GM12878 (cell line): Measurements from ENCODE around the gene USP11. TPM values are rescaled to one million over a fixed set of nuclear protein-coding genes. Genes with fewer than 3 reads are reported as not detected.
"Not testable (repeated sequence)": the region's sequence is repeated elsewhere in the genome, so short reads cannot be mapped to it uniquely, and the experiment has no call there.

Experiments
- ATAC-seq: fragments of 200-7000 bp; cut with Tn5 transposase; 3 replicates; pipeline ENCODE4 v1.9.1; 2020; ENCODE audit warnings: mild to moderate bottlenecking, moderate library complexity
- BruUV-seq: library from RNA; stranded (reverse); fragments of 400-500 nt; replicated peaks from 2 replicates; lab custom pipeline; 2021; lab: Mats Ljungman, UMichigan
- CTCF ChIA-PET: fragments of 300-600 bp; sonication (Branson Sonifier 250); formaldehyde crosslinking; extraction: SDS; loops from one replicate; lab custom pipeline; 2021; ENCODE audit warnings: inconsistent platforms; lab: Yijun Ruan, JAX
- POLR2A ChIA-PET: fragments of 350-600 bp; formaldehyde crosslinking; extraction: SDS; loops from one replicate; lab custom pipeline; 2021; ENCODE audit warnings: inconsistent platforms; lab: Charles Lee
- RAD21 ChIA-PET: fragments of 300-600 bp; sonication (Branson Sonifier 250); formaldehyde crosslinking; loops from one replicate; lab custom pipeline; 2023; ENCODE audit warnings: antibody characterized with exemption; ENCODE audit not compliant: unreplicated experiment; lab: Charles Lee
- SMC1A ChIA-PET: fragments of 300-600 bp; sonication (Branson Sonifier 250); formaldehyde crosslinking; loops from one replicate; lab custom pipeline; 2023; ENCODE audit not compliant: unreplicated experiment, uncharacterized antibody; lab: Charles Lee
- DNase-seq: peaks from one replicate; pipeline ENCODE4 v3.0.0-alpha.2; 2011; ENCODE audit warnings: low read depth, low spot score
- FAIRE-seq: peaks from 3 replicates; lab custom pipeline; 2011; peaks lifted over from hg19 to GRCh38; lab: Jason Lieb, UNC
- H2AFZ ChIP-seq: 2 replicates; pipeline ENCODE4 v1.6.0; 2011; ENCODE audit warnings: low read depth, low read length, control low read depth; ENCODE audit not compliant: control insufficient read depth
- H3K27ac ChIP-seq: 2 replicates; pipeline ENCODE4 v1.5.1; 2011; ENCODE audit warnings: control low read depth; ENCODE audit not compliant: control insufficient read depth, insufficient read depth
- H3K27me3 ChIP-seq, 2 experiments: replicated peaks in 1 of 2; 2 replicates each; pipeline versions ENCODE4 v1.6.0 to v1.6.1; 2011; ENCODE audit warnings: low read length in 1 of 2; ENCODE audit not compliant: control insufficient read depth in 2 of 2, insufficient read depth in 2 of 2
- H3K36me3 ChIP-seq, 2 experiments: 2 replicates each; pipeline ENCODE4 v1.5.1; 2011; ENCODE audit warnings: low read length in 1 of 2; ENCODE audit not compliant: control insufficient read depth in 2 of 2, insufficient read depth in 2 of 2
- H3K4me1 ChIP-seq: 2 replicates; pipeline ENCODE4 v1.6.1; 2011; ENCODE audit warnings: mild to moderate bottlenecking, low read length, moderate library complexity, mixed read lengths; ENCODE audit not compliant: control insufficient read depth, insufficient read depth
- H3K4me2 ChIP-seq: 2 replicates; pipeline ENCODE4 v1.6.0; 2011; ENCODE audit warnings: control low read depth; ENCODE audit not compliant: control insufficient read depth, insufficient read depth
- H3K4me3 ChIP-seq: fragments of 200-600 bp; sonication (generic); 2 replicates; pipeline ENCODE4 v1.5.1; 2016
- H3K79me2 ChIP-seq: 2 replicates; pipeline ENCODE4 v1.6.0; 2011; ENCODE audit warnings: low read length; ENCODE audit not compliant: control insufficient read depth, insufficient read depth
- H3K9ac ChIP-seq: 2 replicates; pipeline ENCODE4 v1.8.0; 2011; ENCODE audit warnings: low read length, control low read depth, mixed read lengths; ENCODE audit not compliant: control insufficient read depth, insufficient read depth
- H3K9me3 ChIP-seq: replicated peaks from 3 replicates; pipeline ENCODE4 v1.5.1; 2011; ENCODE audit warnings: mild to moderate bottlenecking, low read length; ENCODE audit not compliant: control insufficient read depth, insufficient read depth
- H4K20me1 ChIP-seq: 2 replicates; pipeline ENCODE4 v1.6.0; 2011; ENCODE audit not compliant: control insufficient read depth, insufficient read depth
- IKZF2 ChIP-seq, 2 experiments: fragments of 450-650 bp; IDR thresholded peaks; 2 replicates each; pipeline ENCODE4 v1.6.1; 2017; ENCODE audit warnings: mild to moderate bottlenecking in 2 of 2, moderate library complexity in 2 of 2
- KDM1A ChIP-seq: fragments of 200-600 bp; sonication (generic); IDR thresholded peaks from 2 replicates; pipeline ENCODE4 v1.6.1; 2016; ENCODE audit warnings: borderline replicate concordance
- NFYA ChIP-seq: IDR thresholded peaks from 2 replicates; pipeline ENCODE4 v1.6.1; 2011; ENCODE audit warnings: low read depth, mild to moderate bottlenecking, low read length, improper control_type of control experiment, borderline replicate concordance
- POLR2A ChIP-seq: IDR thresholded peaks from 2 replicates; pipeline ENCODE4 v1.6.1; 2011; ENCODE audit warnings: low read depth, mild to moderate bottlenecking, low read length
- POLR2AphosphoS5 ChIP-seq: IDR thresholded peaks from 2 replicates; pipeline ENCODE4 v1.6.1; 2011; ENCODE audit warnings: mild to moderate bottlenecking, low read length, inconsistent platforms
- POU2F2 ChIP-seq: IDR thresholded peaks from 3 replicates; pipeline ENCODE4 v1.6.1; 2011; ENCODE audit warnings: low read depth, mild to moderate bottlenecking, low read length, borderline replicate concordance
- SIX5 ChIP-seq: IDR thresholded peaks from 2 replicates; pipeline ENCODE4 v1.6.1; 2011; ENCODE audit warnings: mild to moderate bottlenecking, low read depth, low read length, moderate library complexity; ENCODE audit not compliant: severe bottlenecking
- SUZ12 ChIP-seq: fragments of 200-600 bp; sonication (generic); IDR thresholded peaks from one replicate; pipeline ENCODE4 v1.6.1; 2018; ENCODE audit warnings: antibody characterized with exemption, mild to moderate bottlenecking; ENCODE audit not compliant: unreplicated experiment
- ZNF274 ChIP-seq: IDR thresholded peaks from one replicate; pipeline ENCODE4 v1.8.0; 2011; ENCODE audit not compliant: insufficient read length, insufficient read depth
- WGBS: methylation state at CpG from one replicate; pipeline ENCODE4 v1.1.6; 2016; ENCODE audit warnings: low lambda C conversion rate; ENCODE audit not compliant: insufficient replicate concordance, insufficient coverage; ENCODE audit errors: missing lambda C conversion rate; 5-methylcytosine and 5-hydroxymethylcytosine counted together
- in situ Hi-C: fragments of 300-500 bp; cut with MboI; formaldehyde crosslinking; loops from 9 replicates; pipeline ENCODE4 v1.14.3; 2018; ENCODE audit warnings: mixed read lengths
- intact Hi-C: fragments of 100-400 bp; cut with micrococcal nuclease; formaldehyde crosslinking; loops from one replicate; pipeline ENCODE4 v1.14.2; 2022; ENCODE audit not compliant: unreplicated experiment
- polyA plus RNA-seq, 11 experiments: library from polyadenylated mRNA; depleted of rRNA in 4 of 11; unstranded in 6 of 11; stranded (reverse) in 5 of 11; fragments of >200 nt; fragmentation: Nextera tagmentation in 4 of 11; fragmentation: Illumina TruSeq in 1 of 11; extraction: Ambion mirVana in 4 of 11; extraction: Trizol in 1 of 11; gene quantifications; 1 replicate in 1 of 11; 2 replicates in 10 of 11; pipeline versions ENCODE4 v1.2.1 to v1.2.3, GENCODE V29; 2011 to 2016; ENCODE audit warnings: inconsistent platforms in 2 of 11, missing spikeins in 2 of 11, low read depth in 1 of 11
- total RNA-seq, 4 experiments: library from RNA; depleted of rRNA in 3 of 4; stranded (reverse); fragments of >200 nt in 3 of 4; fragmentation: Illumina TruSeq in 1 of 4; extraction: Trizol in 1 of 4; gene quantifications; 2 replicates each; pipeline versions ENCODE4 v1.2.1 to v1.2.3, GENCODE V29; 2013 to 2021
- TF ChIP-seq, protein P1 (sequence below): IDR thresholded peaks from 2 replicates; pipeline ENCODE4 v1.6.1; 2011; ENCODE audit warnings: borderline replicate concordance, low read depth, mild to moderate bottlenecking, moderate library complexity, low read length; ENCODE audit not compliant: insufficient read depth, poor library complexity, severe bottlenecking
- TF ChIP-seq, protein P2 (sequence below): fragments of 450-650 bp; IDR thresholded peaks from 2 replicates; pipeline ENCODE4 v1.6.1; 2017; ENCODE audit warnings: low read depth, mild to moderate bottlenecking, moderate library complexity

USP11 gene
- total and polyA plus RNA-seq, 10 of the 15 experiments (the other 5 are each of a cell fraction or from before 2014, with no cell fraction given) = 3.3 to 44.0 (median 20.9) TPM

DNA sequence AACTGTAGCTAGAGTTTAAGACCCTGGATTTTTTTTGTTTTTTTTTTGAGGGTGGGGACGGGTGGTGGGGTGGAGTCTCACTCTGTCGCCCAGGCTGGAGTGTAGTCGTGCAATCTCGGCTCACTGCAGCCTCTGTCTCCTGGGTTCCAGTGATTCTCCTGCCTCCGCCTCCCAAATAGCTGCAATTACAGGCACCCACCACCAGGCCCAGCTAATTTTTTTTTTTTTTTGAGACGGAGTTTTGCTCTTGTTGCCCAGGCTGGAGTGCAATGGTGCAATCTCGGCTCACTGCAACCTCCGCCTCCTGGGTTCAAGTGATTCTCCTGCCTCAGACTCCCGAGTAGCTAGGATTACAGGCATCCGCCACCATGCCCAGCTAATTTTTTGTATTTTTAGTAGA is 51.8 kb downstream of the USP11 start:
- RAD21 ChIA-PET = interaction anchor here (0.6 kb wide), 1 partner anchor 98 kb away, joined by 3 read pairs; no protein-coding TSS in a partner anchor
- FAIRE-seq = not testable (repeated sequence)

DNA sequence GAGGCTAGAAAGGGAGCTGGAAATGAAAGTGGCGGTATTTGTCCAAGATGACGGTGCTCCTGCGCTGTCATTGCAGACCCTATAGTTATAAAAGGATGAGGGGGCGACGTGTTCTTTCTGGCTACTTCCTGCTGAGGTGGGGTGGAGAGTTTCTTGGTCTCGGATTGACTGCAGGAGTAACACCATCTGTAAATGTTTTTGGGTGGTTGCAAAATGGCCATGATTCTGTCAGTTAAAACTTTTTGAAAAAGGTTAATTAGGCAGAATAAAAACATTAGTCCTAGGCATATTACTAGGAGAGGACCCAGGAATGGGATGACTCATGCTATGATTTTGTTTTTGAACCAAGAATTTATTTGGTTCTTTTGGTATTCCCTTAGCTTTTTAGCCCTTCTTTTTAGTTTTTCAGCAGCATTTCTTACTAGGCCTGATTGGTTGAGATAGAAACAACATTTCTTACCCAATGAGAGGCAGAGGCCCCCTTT is 53.1 kb downstream of the USP11 start:
- in situ Hi-C loops = no loop called here
- Histone ChIP-seq H3K9me3 (peaks cover 3% of the 10 kb centered on the region; the same call in 1 of the 3 replicates), H3K79me2 (no peaks in the 10 kb centered on the region), H3K4me1 (no peaks in the 10 kb centered on the region), H2AFZ (no peak overlapping the region), H3K4me3 (no peak overlapping the region), H3K27me3 (no peaks in the 10 kb centered on the region), H3K4me2 (no peak overlapping the region), H3K36me3 (no peaks in the 10 kb centered on the region), H3K27ac (no peak overlapping the region), H4K20me1 (no peaks in the 10 kb centered on the region), H3K9ac (no peak overlapping the region)
- ChIA-PET CTCF (no interaction called here), POLR2A (no interaction called here), RAD21 (no interaction called here), SMC1A (no interaction called here)
- no peak for DNase-seq
- no TSS peak for BruUV-seq
- WGBS = 15% methylated on average over 6 of the region's 6 CpGs
- intact Hi-C loops = no loop called here
- FAIRE-seq = no peak
- ATAC-seq = no peak
- TF ChIP-seq, protein P1, sequence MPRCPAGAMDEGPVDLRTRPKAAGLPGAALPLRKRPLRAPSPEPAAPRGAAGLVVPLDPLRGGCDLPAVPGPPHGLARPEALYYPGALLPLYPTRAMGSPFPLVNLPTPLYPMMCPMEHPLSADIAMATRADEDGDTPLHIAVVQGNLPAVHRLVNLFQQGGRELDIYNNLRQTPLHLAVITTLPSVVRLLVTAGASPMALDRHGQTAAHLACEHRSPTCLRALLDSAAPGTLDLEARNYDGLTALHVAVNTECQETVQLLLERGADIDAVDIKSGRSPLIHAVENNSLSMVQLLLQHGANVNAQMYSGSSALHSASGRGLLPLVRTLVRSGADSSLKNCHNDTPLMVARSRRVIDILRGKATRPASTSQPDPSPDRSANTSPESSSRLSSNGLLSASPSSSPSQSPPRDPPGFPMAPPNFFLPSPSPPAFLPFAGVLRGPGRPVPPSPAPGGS = no peak
- TF ChIP-seq KDM1A (no peak), SIX5 (no peak), IKZF2 (IDR thresholded peaks at IDR 0.05) (no peak), SUZ12 (no peak), POLR2AphosphoS5 (no peak), NFYA (no peak), ZNF274 (no peak), POU2F2 (no peak), POLR2A (no peak)
- TF ChIP-seq, protein P2, sequence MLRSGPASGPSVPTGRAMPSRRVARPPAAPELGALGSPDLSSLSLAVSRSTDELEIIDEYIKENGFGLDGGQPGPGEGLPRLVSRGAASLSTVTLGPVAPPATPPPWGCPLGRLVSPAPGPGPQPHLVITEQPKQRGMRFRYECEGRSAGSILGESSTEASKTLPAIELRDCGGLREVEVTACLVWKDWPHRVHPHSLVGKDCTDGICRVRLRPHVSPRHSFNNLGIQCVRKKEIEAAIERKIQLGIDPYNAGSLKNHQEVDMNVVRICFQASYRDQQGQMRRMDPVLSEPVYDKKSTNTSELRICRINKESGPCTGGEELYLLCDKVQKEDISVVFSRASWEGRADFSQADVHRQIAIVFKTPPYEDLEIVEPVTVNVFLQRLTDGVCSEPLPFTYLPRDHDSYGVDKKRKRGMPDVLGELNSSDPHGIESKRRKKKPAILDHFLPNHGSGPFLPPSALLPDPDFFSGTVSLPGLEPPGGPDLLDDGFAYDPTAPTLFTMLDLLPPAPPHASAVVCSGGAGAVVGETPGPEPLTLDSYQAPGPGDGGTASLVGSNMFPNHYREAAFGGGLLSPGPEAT = no peak

More for the DNA sequence above, 51.8 kb downstream of the USP11 start:
- ATAC-seq, H3K27me3 ChIP-seq, H3K9me3 ChIP-seq, BruUV-seq, POLR2A ChIA-PET, H2AFZ ChIP-seq, H3K4me1 ChIP-seq, CTCF ChIA-PET, H3K79me2 ChIP-seq, H3K9ac ChIP-seq, DNase-seq, H4K20me1 ChIP-seq, SMC1A ChIA-PET, in situ Hi-C loops, H3K4me2 ChIP-seq, H3K36me3 ChIP-seq, H3K4me3 ChIP-seq, H3K27ac ChIP-seq, intact Hi-C loops: not testable (repeated sequence)
- 38% methylated on average over 7 of the region's 10 CpGs for WGBS
